ENCODE data around the gene CORIN. TPM values are rescaled to one million over a fixed set of nuclear protein-coding genes. Genes with fewer than 3 reads are reported as not detected.
A peak's percentile ranks its signal among the peaks of the same experiment; 100 is the strongest.

CORIN gene
- total RNA-seq, 1 donor from 2014 or later, result 53.9 TPM

- ATAC-seq, result no peak
Measured at GRCh38 chr4:47838445-47838844, 578 bp upstream of the CORIN start.

GRCh38 chr4:47837094-47837907 lies 566 bp downstream of the CORIN start:
- ATAC-seq, result peak; percentile 60
- peak; percentile 68 for DNase-seq (ENCODE audit: missing footprints)
- intact Hi-C loops (cut with DNase I), result loop anchor here (5.0 kb wide), 2 partner anchors 55 to 150 kb away; no protein-coding TSS in a partner anchor

More at GRCh38 chr4:47838445-47838844, 578 bp upstream of the CORIN start:
- DNase-seq (ENCODE audit: missing footprints), result no peak
- intact Hi-C loops (cut with DNase I), result loop anchor here (5.0 kb wide), 2 partner anchors 56 to 151 kb away; no protein-coding TSS in a partner anchor

GRCh38 chr4:47836641-47837093 lies 1.2 kb downstream of the CORIN start:
- ATAC-seq (peak; percentile 91), DNase-seq (ENCODE audit: missing footprints) (peak; percentile 85)
- intact Hi-C loops (cut with DNase I), result loop anchor here (1.0 to 5.0 kb wide), 3 partner anchors 54 to 149 kb away; no protein-coding TSS in a partner anchor

GRCh38 chr4:47835494-47835893 lies 2.4 kb downstream of the CORIN start:
- ATAC-seq (no peak), DNase-seq (ENCODE audit: missing footprints) (no peak)
- intact Hi-C loops (cut with DNase I), result loop anchor here (5.0 kb wide), 2 partner anchors 53 to 148 kb away; no protein-coding TSS in a partner anchor

GRCh38 chr4:47831026-47831679 lies 6.7 kb downstream of the CORIN start:
- intact Hi-C loops (cut with DNase I), result loop anchor here (2.0 kb wide), 1 partner anchor 82 kb away; no protein-coding TSS in a partner anchor
- ATAC-seq (peak; percentile 75), DNase-seq (ENCODE audit: missing footprints) (no peak)

GRCh38 chr4:47830265-47831025 lies 7.4 kb downstream of the CORIN start:
- no peak for DNase-seq (ENCODE audit: missing footprints)
- peak; percentile 25 for ATAC-seq
- intact Hi-C loops (cut with DNase I), result loop anchor here (2.0 kb wide), 1 partner anchor 82 kb away; no protein-coding TSS in a partner anchor

- ATAC-seq, result peak; percentile 62
- intact Hi-C loops (cut with DNase I), result no loop called here
- no peak for DNase-seq (ENCODE audit: missing footprints)
Measured at GRCh38 chr4:47829438-47829837, 8.4 kb downstream of the CORIN start.

GRCh38 chr4:47827343-47828047 lies 10.4 kb downstream of the CORIN start:
- no peak for ATAC-seq
- intact Hi-C loops (cut with DNase I), result no loop called here

GRCh38 chr4:47824840-47825239 lies 13.0 kb downstream of the CORIN start:
- peak; percentile 87 for ATAC-seq
- intact Hi-C loops (cut with DNase I), result loop anchor here (2.0 kb wide), 1 partner anchor 40 kb away; no protein-coding TSS in a partner anchor
- peak; percentile 71 for DNase-seq (ENCODE audit: missing footprints)

More at GRCh38 chr4:47827343-47828047, 10.4 kb downstream of the CORIN start:
- DNase-seq (ENCODE audit: missing footprints), result no peak

GRCh38 chr4:47819178-47819577 lies 18.7 kb downstream of the CORIN start:
- DNase-seq (ENCODE audit: missing footprints), result no peak
- intact Hi-C loops (cut with DNase I), result no loop called here
- ATAC-seq, result no peak

GRCh38 chr4:47817275-47817674 lies 20.6 kb downstream of the CORIN start:
- ATAC-seq (no peak), DNase-seq (ENCODE audit: missing footprints) (no peak)
- intact Hi-C loops (cut with DNase I), result no loop called here

GRCh38 chr4:47816748-47817147 lies 21.1 kb downstream of the CORIN start:
- ATAC-seq (no peak), DNase-seq (ENCODE audit: missing footprints) (no peak)
- intact Hi-C loops (cut with DNase I), result no loop called here

GRCh38 chr4:47814618-47815295 lies 23.1 kb downstream of the CORIN start:
- DNase-seq (ENCODE audit: missing footprints) (no peak), ATAC-seq (no peak)
- intact Hi-C loops (cut with DNase I), result no loop called here

GRCh38 chr4:47809654-47810203 lies 28.1 kb downstream of the CORIN start:
- no peak for DNase-seq (ENCODE audit: missing footprints)
- ATAC-seq, result no peak
- intact Hi-C loops (cut with DNase I), result no loop called here

GRCh38 chr4:47804598-47804997 lies 33.3 kb downstream of the CORIN start:
- intact Hi-C loops (cut with DNase I), result no loop called here
- ATAC-seq (no peak), DNase-seq (ENCODE audit: missing footprints) (no peak)

- DNase-seq (ENCODE audit: missing footprints), result peak; percentile 21
- intact Hi-C loops (cut with DNase I), result no loop called here
- ATAC-seq, result peak; percentile 42
Measured at GRCh38 chr4:47801481-47802002, 36.3 kb downstream of the CORIN start.

GRCh38 chr4:47798165-47798564 lies 39.7 kb downstream of the CORIN start:
- DNase-seq (ENCODE audit: missing footprints), result no peak
- intact Hi-C loops (cut with DNase I), result no loop called here
- no peak for ATAC-seq
